Heart left ventricle (tissue), 13 donors: ENCODE results near the gene FBXW7.

Source experiments
- CTCF ChIP-seq, 12 donors: fragments of 200-600 bp; sonication (generic) in 4 of 12; IDR thresholded peaks; one replicate each; pipeline versions ENCODE4 v1.5.0 to v1.8.0; 2018 to 2022; ENCODE audit warnings: antibody characterized with exemption in 12 of 12, mild to moderate bottlenecking in 5 of 12
- POLR2A ChIP-seq, 2 donors: fragments of 450-650 bp; IDR thresholded peaks; one replicate each; pipeline ENCODE4 v1.6.1; 2017; ENCODE audit warnings: antibody characterized with exemption in 2 of 2, mild to moderate bottlenecking in 2 of 2, moderate library complexity in 2 of 2
- donor health status: ischemic (EF 13 %, LVEDD 7.1; RV severe dilation, severe dysfunction).
- donor health status: DM: no; HTN: yes; CAD: no.
- donor health status: DM: no; HTN: no; CAD: no.
- donor health status: ischemic (EF 25% LVEDD 6.9; RV normal size, moderate dysfunction).
- donor health status: ischemic (EF 25% LVEDD 5.7; RV mildly dilated, moderate dysfunction).
- donor health status: ischemic (EF 35%, LVEDD 5.7; RV mildly dilated, moderate dysfunction).
- donor health status: nonischemic (EF 11% LVEDD 7.7; RV severe dilation, severe dysfunction).
- donor health status: DM: yes; HTN: yes; CAD: no.
- donor health status: PGD.
- donor health status: ischemic (EF 29% LVEDD 5.4; RV normal size, mild dysfunction).
- donor health status: nonischemic (EF 23%, LVEDD 6.1; RV moderate dilation, normal function).

GRCh38 chr4:152486429-152487389 is 49.2 kb downstream of the FBXW7 start:
- TF ChIP-seq CTCF (IDR thresholded peaks at IDR 0.05) (no peak), POLR2A (IDR thresholded peaks at IDR 0.05) (no peak)
